HL-60/S4 treated with retinoic acid at 250 ng/mL for 4 days and 3 days (cell line): ENCODE measurements around the gene TRIML2.
"Not testable (repeated sequence)": the region's sequence is repeated elsewhere in the genome, so short reads cannot be mapped to it uniquely, and the experiment has no call there.

Experiments used
- in situ Hi-C: fragments of 300-500 bp; cut with MboI; formaldehyde crosslinking; loops from 2 replicates; pipeline ENCODE4 v1.7.0; 2022; ENCODE audit warnings: low sequenced_read_pairs

The TRIML2 gene

DNA sequence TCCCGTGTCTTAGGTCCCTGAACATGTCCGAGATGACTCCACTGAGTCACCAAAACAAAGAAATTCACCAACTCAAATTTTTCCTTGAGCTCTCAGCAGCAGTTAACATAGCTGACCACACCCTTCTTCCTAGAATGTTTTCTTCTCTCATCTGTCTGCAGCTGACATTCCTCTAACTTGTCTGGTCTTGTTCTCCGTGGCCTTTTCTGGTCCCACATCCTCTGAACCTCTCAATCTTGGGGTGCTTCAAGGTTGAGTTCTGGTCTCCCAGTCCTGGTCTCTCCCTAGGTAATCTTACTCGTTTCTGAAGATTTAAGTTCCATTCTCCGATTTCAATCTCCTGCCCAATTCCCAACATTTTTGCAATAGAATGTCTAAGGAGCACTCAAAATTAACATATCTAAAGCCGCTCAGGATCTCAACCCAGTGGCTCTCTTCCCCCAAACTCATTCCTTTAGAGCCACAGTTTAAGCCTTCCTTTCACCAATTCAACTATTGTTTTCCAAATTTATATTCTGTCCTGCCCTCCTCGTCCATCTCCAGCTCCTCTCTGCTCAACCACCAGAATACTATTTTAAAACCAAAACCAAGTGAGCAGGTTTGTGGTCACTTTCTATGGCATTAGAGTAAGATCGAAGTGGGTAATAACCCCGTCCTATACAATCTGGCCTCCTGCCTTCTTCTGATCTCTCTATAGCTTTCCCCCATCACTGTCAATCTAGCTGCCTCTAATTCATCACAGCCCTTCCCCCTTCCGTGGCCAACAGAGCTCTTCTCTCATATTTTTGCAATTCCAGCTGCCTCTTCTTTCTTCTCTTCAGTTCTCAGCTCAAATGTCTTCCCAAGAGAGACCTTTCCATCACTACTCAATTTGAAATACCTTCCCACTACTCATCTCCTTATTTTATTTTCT lies 1.2 kb downstream of the TRIML2 start:
- in situ Hi-C loops = no loop called here

DNA sequence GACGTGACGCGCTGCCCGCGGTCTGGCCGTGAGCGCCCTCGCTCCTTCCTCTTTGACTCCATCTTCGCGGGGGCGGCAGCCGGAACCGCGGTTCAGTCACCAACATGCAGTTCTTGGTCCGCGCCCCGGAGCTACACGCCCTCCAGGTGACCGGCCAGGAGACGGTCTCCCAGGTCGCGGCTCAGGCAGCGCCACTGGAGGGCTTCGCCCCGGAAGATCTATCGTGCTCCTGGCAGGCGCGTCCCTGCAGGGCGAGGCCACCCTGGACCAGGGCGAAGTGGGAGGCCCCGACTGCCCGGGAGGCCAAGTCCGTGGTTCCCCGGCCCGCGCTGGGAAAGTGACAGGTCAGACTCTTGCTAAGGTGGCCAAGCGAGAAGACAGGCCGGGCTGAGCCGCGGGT lies 2.9 kb downstream of the TRIML2 start:
- in situ Hi-C loops = no loop called here

DNA sequence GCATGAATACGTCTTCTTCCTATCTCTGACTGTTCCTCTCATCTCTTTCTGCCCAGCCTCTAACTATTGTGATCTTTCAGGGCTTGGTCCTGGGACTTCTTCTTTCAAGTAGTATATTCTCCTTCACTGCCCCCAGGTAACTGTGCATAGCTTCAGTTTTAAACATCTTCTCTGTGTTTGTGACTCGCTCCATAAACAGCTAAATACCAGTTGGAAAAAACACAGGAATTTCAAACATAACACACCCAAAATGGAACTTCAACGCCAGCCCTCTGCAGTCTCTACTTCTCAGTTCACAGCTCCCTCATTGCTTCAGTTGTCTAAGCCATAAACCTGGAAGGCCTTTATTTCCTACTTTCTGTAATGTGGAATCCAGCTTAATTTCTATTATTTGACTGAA lies 16.6 kb downstream of the TRIML2 start:
- in situ Hi-C loops = no loop called here

DNA sequence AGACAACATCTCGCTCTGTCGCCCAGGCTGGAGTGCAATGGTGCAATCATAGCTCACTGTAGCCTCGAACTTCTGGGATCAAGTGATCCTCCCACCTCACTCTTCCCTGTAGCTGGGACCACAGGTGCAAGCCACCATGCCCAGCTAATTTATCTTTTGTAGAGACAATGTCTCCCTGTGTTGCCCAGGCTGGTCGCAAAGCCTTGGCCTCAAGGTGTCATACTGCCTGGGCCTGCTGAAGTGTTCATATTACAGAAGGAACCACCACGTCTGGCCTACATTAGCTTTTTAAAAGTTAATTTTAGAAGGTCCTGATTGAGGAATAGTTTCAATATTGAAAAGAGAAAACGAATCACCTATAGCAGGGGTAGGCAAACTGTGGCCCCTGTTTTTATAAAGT lies 22.5 kb downstream of the TRIML2 start:
- in situ Hi-C loops = no loop called here

DNA sequence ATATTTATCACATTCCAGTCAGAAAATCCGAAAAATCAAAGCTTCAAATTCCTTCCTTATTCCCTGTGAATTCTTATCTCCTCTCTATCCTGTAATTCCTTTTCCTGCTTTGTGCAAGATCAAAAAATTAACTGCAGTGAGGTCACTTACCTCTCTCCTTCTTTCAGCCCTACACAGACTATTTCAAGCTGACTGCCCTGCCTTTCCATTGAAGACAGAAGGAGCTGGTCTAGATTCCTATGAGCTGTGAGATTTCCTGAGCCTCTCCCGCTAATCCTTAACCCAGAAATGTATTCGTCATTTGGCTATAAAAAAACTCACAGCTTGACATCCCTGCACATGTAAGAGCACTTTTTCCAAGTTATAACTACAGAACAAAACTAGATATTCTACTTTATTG lies 26.6 kb downstream of the TRIML2 start:
- in situ Hi-C loops = no loop called here

DNA sequence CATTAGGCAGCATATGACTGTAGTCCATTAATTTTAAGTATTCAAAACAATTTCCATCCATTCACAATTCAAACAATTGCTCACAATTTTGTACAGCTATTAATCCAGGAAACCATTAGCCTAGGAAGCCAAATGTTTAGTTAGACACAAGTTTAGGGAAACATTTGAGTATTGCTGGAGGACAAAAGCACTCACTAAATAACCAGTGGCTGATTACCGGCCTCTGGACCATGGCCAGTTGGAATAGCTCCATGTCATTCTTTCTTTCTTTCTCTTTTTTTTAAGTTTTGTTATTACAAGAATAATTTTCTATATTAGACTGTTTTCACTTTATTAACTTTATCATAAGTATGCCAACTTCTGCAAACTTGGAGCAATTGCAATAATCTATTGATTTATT lies 31.3 kb downstream of the TRIML2 start:
- in situ Hi-C loops = no loop called here

DNA sequence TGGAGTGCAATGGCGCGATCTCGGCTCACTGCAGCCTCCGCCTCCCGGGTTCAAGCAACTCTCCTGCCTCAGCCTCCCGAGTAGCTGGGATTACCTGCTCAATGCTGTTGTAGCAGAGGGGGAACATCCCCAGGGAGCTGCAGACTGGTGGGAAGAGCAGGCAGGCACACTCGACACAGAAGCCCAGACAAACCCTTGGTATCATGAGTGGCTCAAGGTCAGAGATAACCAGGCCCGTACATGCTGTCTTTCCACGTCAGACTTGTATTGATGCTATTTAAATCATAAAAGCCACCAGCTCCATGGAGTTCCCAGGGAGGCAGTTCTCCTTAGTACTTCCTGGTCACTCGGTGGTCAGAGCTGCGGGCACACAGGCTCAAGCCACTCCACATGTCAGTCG lies 33.2 kb downstream of the TRIML2 start:
- in situ Hi-C loops = no loop called here

DNA sequence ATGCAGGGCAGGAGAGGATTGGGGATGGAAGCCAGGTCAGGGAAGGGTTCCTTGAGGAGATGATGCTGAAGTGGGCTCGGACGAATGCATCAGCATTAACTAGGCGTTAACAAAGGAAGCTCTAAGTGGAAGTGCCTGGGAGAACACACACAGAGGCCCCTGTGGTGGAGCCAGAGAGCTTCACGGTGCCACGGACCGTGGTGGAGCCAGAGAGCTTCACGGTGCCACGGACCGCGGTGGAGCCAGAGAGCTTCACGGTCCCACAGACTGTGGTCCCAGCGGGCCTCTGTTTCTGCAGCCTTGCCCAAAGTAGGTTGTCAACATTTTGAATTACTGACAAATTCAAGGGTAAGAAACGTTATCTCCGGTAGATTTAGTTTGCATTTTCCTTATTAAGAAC lies 48.3 kb downstream of the TRIML2 start:
- in situ Hi-C loops = no loop called here

DNA sequence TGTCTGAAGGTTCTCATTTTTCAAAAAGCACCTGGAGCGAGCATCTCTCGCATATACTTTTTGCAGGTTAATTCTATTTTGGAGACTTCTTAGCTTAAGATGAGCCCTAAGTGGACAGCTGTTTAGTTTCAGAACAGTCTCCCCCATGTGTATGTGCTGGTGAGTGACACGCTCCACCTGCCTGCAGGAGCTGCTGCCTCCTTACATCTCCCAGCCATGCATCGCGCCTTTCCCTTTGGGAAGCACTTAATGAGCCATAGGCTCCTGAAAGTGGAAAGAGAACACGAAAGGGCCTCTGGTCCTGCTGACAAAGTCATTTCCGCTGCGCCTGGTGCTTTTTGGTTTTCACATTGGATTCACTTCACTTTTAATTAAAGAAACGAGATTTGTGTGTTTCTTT lies 56.1 kb downstream of the TRIML2 start:
- in situ Hi-C loops = no loop called here

DNA sequence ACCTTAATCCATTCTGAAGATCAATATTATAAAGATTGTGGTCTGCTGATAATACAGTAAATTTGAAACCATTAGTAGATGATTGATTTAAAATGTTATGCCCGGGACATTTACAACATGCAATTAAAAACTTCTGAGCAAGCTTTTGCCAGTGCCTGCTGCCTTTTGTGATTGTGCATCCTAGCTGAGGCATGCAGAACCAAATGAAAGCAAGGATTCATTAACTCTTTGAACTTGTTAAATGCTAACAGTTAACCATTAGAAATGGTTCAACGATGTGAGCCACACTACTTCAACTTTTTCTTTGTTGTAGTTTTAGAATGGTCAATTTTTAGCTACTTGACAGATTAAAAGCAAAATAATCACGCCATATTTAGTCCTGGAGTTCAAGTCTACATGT lies 62.7 kb downstream of the TRIML2 start:
- in situ Hi-C loops = no loop called here

DNA sequence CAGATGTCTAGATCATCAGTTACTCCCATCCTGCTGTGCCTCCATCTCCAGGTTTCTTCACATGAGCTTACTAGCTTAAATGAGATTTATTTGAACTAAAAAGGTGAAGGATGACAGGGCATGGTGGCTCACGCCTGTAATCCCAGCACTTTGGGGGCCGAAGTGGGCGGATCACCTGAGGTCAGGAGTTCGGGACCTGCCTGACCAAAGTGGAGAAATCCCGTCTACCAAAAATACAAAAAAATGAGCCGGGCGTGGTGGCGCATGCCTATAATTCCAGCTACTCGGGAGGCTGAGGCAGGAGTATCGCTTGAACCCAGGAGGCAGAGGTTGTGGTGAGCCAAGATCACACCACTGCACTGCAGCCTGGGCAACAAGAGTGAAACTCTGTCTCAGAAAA lies 63.9 kb downstream of the TRIML2 start:
- in situ Hi-C loops = not testable (repeated sequence)

DNA sequence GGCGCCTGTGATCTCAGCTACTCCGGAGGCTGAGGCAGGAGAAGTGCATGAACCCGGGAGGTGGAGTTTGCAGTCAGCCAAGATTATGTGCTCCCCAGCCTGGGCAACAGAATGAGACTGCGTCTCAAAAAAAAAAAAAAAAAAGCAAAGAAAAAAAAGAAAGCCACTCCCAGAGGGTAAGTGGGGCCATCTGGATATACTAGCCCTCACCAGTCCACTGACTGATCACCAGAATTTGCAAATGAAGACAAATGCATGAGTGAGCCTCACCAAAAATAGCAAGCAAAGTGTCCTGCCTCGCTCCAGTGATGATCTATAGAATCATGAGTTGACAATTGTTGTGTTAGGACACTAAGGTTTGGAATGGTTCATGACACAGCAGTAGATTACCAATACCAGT lies 66.2 kb downstream of the TRIML2 start:
- in situ Hi-C loops = no loop called here

DNA sequence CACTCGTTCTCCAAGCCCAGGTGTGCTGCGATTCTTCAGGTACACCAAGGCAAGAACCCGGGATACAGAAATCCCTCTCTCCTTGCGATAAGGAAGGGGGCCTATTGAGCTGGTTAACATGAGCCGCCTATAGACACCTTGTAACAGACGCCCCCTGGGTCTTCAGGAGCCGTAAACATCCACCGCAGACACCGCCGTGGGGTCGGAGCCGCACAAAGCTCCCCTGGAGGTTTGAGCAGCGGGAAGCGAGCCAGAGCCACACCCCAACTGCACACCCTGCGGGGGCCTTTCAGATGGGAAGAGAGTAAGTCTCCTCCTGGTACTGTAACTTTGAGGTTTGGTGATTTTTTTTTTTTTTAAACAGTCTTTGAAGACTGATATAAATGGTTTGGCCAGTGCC lies 67.2 kb downstream of the TRIML2 start:
- in situ Hi-C loops = no loop called here

DNA sequence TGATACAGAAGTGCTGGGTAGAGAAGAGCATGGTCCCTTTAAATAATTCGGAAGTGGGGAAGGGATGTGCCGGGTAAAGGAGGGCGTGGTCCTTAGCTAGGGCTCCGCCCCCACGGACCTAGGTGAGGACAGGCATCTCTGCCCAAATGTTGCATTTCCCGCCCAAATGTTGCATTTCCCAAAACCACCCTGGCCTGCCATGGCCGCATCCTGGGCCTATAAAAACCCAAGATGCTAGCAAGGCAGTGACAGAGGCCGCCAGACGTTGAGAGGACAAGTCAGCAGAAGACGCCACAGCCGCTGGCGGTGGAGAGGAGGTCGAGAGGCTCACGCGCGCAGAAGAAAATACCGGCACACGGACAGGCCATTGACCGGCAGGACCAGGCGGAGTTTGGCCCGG lies 67.7 kb downstream of the TRIML2 start:
- in situ Hi-C loops = no loop called here
